Measurements from ENCODE around the gene GPR132.

The GPR132 gene

DNA sequence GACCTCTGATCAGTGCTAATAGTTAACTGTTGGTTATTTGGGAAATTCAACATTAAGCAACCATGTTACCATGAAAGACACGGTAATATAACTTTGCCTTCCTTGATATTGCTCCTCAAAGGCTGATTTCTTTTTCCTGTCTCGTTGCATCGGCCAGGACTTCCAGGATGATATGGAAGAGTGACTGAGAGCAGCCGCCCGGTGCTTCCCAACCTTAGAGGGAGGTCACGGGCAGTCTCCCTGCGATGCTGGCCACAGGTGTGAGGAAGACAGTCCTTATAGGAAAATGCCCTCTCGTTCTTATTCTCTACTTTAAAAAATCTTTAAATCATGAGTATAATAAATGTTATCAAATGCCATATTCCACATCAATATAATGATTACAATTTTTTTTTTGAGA lies 33.1 kb upstream of the GPR132 start:
- no peak for DNase-seq (ENCODE audit: extremely low spot score)
- POLR2A ChIA-PET: no interaction called here
- TF ChIP-seq LEF1 (IDR thresholded peaks at IDR 0.05; ENCODE audit: borderline replicate concordance) (no peak), FOXM1 (IDR thresholded peaks at IDR 0.05; ENCODE audit: borderline replicate concordance) (no peak), ELF4 (IDR thresholded peaks at IDR 0.05) (no peak), ARNT (IDR thresholded peaks at IDR 0.05) (no peak), NFRKB (IDR thresholded peaks at IDR 0.05) (no peak), TARDBP (IDR thresholded peaks at IDR 0.05) (no peak), SUZ12 (IDR thresholded peaks at IDR 0.05) (no peak), ZNF384 (IDR thresholded peaks at IDR 0.05) (no peak), BHLHE40 (IDR thresholded peaks at IDR 0.05; ENCODE audit: borderline replicate concordance) (no peak)
- TF ChIP-seq, protein P1, sequence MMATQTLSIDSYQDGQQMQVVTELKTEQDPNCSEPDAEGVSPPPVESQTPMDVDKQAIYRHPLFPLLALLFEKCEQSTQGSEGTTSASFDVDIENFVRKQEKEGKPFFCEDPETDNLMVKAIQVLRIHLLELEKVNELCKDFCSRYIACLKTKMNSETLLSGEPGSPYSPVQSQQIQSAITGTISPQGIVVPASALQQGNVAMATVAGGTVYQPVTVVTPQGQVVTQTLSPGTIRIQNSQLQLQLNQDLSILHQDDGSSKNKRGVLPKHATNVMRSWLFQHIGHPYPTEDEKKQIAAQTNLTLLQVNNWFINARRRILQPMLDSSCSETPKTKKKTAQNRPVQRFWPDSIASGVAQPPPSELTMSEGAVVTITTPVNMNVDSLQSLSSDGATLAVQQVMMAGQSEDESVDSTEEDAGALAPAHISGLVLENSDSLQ (IDR thresholded peaks at IDR 0.05): no peak
- CTCF ChIA-PET: interaction anchor here (0.7 to 1.2 kb wide), 2 partner anchors 8 to 90 kb away, joined by 4 read pairs; no protein-coding TSS in a partner anchor

- no peak for TF ChIP-seq BHLHE40 (IDR thresholded peaks at IDR 0.05; ENCODE audit: borderline replicate concordance)
- TF ChIP-seq SUZ12 (IDR thresholded peaks at IDR 0.05): no peak
- no peak for TF ChIP-seq CTBP1 (IDR thresholded peaks at IDR 0.05; ENCODE audit: borderline replicate concordance)
- TF ChIP-seq FOXM1 (IDR thresholded peaks at IDR 0.05; ENCODE audit: borderline replicate concordance): no peak
- TF ChIP-seq HDGF (IDR thresholded peaks at IDR 0.05; ENCODE audit: borderline replicate concordance): no peak
- no peak for TF ChIP-seq ELF4 (IDR thresholded peaks at IDR 0.05)
- TF ChIP-seq TARDBP (IDR thresholded peaks at IDR 0.05): no peak
- TF ChIP-seq, protein P1 (IDR thresholded peaks at IDR 0.05): no peak
- TF ChIP-seq NFRKB (IDR thresholded peaks at IDR 0.05): no peak
- no peak for TF ChIP-seq LEF1 (IDR thresholded peaks at IDR 0.05; ENCODE audit: borderline replicate concordance)
- TF ChIP-seq L3MBTL2 (conservative IDR thresholded peaks at IDR 0.05): no peak
- no peak for TF ChIP-seq FOXK2 (IDR thresholded peaks at IDR 0.05)
- TF ChIP-seq ZNF384 (IDR thresholded peaks at IDR 0.05): no peak
- TF ChIP-seq ARNT (IDR thresholded peaks at IDR 0.05): no peak
- no peak for TF ChIP-seq SP1 (IDR thresholded peaks at IDR 0.05)
- no peak for TF ChIP-seq FOXA1 (IDR thresholded peaks at IDR 0.05)
- CTCF ChIA-PET: interaction anchor here (0.7 kb wide), 1 partner anchor 90 kb away, joined by 4 read pairs; no protein-coding TSS in a partner anchor
- POLR2A ChIA-PET: no interaction called here
- DNase-seq (ENCODE audit: extremely low spot score): no peak
Observed at GRCh38 chr14:105097794-105098127, 32.5 kb upstream of the GPR132 start.

DNA sequence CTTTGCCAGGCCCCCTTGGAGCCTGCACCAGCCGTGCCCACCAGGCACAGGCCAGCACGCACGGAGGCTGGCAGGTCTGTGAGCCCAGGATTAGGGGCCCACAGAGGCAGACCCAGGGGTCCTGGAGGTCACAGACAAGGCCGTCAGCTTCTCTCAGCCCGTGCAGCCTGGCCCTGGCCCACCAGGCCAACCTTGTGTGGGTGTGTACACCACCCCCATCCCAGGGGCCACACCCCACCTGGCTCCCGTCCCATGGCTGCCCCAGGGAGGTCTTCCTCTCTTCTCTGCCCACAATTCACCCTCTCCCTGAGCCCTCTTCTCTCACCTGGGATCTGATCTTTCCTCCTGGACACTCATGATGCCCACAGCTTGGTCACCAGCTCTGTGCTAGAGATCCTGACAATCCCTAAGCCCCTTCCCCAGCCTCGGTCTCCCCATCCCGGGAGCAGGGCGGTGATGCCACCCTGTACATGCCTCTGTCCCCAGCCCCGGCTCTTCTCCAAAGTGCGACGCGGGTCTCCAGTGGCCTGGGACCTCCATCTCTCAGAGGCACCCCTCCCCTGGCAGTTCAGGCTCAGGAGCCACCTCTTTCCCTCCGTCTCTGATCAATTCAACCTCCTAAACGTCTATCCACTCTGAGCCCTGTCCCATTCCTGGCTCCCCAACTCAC lies 31.1 kb upstream of the GPR132 start:
- POLR2A ChIA-PET: no interaction called here
- CTCF ChIA-PET: interaction anchor here (0.6 kb wide), 2 partner anchors 73 to 185 kb away, joined by 3 to 4 read pairs; no protein-coding TSS in a partner anchor
- DNase-seq (ENCODE audit: extremely low spot score): no peak
- no peak for TF ChIP-seq HDGF (IDR thresholded peaks at IDR 0.05; ENCODE audit: borderline replicate concordance)
- TF ChIP-seq TARDBP (IDR thresholded peaks at IDR 0.05): no peak
- no peak for TF ChIP-seq LEF1 (IDR thresholded peaks at IDR 0.05; ENCODE audit: borderline replicate concordance)
- TF ChIP-seq SP1 (IDR thresholded peaks at IDR 0.05): no peak
- no peak for TF ChIP-seq FOXM1 (IDR thresholded peaks at IDR 0.05; ENCODE audit: borderline replicate concordance)
- TF ChIP-seq NFRKB (IDR thresholded peaks at IDR 0.05): no peak
- no peak for TF ChIP-seq CTBP1 (IDR thresholded peaks at IDR 0.05; ENCODE audit: borderline replicate concordance)
- TF ChIP-seq FOXA1 (IDR thresholded peaks at IDR 0.05): no peak
- TF ChIP-seq ELF4 (IDR thresholded peaks at IDR 0.05): no peak
- TF ChIP-seq, protein P1 (IDR thresholded peaks at IDR 0.05): no peak
- TF ChIP-seq SUZ12 (IDR thresholded peaks at IDR 0.05): no peak
- TF ChIP-seq ZNF384 (IDR thresholded peaks at IDR 0.05): no peak

DNA sequence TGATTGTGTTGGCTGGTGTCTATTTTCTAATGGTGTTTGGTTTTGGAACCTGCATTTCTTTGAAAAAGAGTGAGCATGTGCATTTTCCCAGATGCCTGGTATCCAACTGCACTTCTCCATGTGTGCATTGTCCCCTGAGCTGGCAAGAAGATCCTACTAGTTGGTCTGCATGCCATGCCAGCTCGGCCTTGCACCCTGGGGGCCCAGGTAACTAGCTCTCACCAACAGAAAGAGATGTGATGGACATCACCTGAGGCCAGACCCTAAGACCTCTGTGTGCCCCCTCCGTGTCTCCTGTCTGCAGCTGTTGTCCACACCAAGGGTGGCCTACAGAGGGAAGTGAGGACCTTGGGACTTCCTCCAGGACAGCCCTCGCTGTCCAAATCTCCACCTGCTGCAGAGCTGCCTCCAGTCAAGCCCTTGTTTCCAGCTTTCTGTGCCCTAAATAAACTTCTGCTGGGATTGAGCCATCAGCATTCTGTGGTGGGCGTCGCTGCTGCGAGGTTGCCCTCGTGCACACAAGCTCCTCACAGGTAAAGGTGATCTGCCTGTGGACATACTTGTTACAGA lies 30.1 kb upstream of the GPR132 start:
- no peak for DNase-seq (ENCODE audit: extremely low spot score)
- ChIA-PET CTCF (no interaction called here), POLR2A (interaction anchor here (0.7 to 1.7 kb wide), 2 partner anchors 8 to 77 kb away, joined by 3 to 5 read pairs; no protein-coding TSS in a partner anchor)
- TF ChIP-seq FOXA1 (IDR thresholded peaks at IDR 0.05) (no peak), FOXK2 (IDR thresholded peaks at IDR 0.05) (no peak), L3MBTL2 (conservative IDR thresholded peaks at IDR 0.05) (no peak), LEF1 (IDR thresholded peaks at IDR 0.05; ENCODE audit: borderline replicate concordance) (no peak), TARDBP (IDR thresholded peaks at IDR 0.05) (no peak), NFRKB (IDR thresholded peaks at IDR 0.05) (no peak), SUZ12 (IDR thresholded peaks at IDR 0.05) (no peak), ELF4 (IDR thresholded peaks at IDR 0.05) (no peak), HDGF (IDR thresholded peaks at IDR 0.05; ENCODE audit: borderline replicate concordance) (no peak), BHLHE40 (IDR thresholded peaks at IDR 0.05; ENCODE audit: borderline replicate concordance) (no peak), CTBP1 (IDR thresholded peaks at IDR 0.05; ENCODE audit: borderline replicate concordance) (no peak), ZNF384 (IDR thresholded peaks at IDR 0.05) (no peak), SP1 (IDR thresholded peaks at IDR 0.05) (no peak), FOXM1 (IDR thresholded peaks at IDR 0.05; ENCODE audit: borderline replicate concordance) (no peak), ARNT (IDR thresholded peaks at IDR 0.05) (no peak)
- TF ChIP-seq, protein P1 (IDR thresholded peaks at IDR 0.05): no peak
